SK-N-DZ (cell line): ENCODE measurements around the gene C4orf36.
"Not testable (repeated sequence)": the region's sequence is repeated elsewhere in the genome, so short reads cannot be mapped to it uniquely, and the experiment has no call there.

Experiments
- DNase-seq: peaks from one replicate; pipeline ENCODE4 v3.0.0-alpha.2; 2015; ENCODE audit warnings: low spot score

Gene C4orf36

GRCh38 chr4:86917212-86918039 is 25.2 kb upstream of the C4orf36 start:
- DNase-seq, result no peak

- DNase-seq, result no peak
Measured at GRCh38 chr4:86916392-86916791, 24.2 kb upstream of the C4orf36 start.

GRCh38 chr4:86910820-86911684 is 18.8 kb upstream of the C4orf36 start:
- no peak for DNase-seq

- DNase-seq, result no peak
Measured at GRCh38 chr4:86910369-86910768, 18.1 kb upstream of the C4orf36 start.

- no peak for DNase-seq
Measured at GRCh38 chr4:86909546-86910295, 17.5 kb upstream of the C4orf36 start.

- DNase-seq, result no peak
Measured at GRCh38 chr4:86908251-86908657, 16.0 kb upstream of the C4orf36 start.

GRCh38 chr4:86901864-86902263 is 9.6 kb upstream of the C4orf36 start:
- DNase-seq, result no peak

GRCh38 chr4:86898562-86898961 is 6.3 kb upstream of the C4orf36 start:
- DNase-seq, result no peak

GRCh38 chr4:86896596-86896995 is 4.4 kb upstream of the C4orf36 start:
- no peak for DNase-seq

GRCh38 chr4:86895692-86896488 is 3.7 kb upstream of the C4orf36 start:
- peak; percentile 74 for DNase-seq

GRCh38 chr4:86894455-86894854 is 2.2 kb upstream of the C4orf36 start:
- no peak for DNase-seq

GRCh38 chr4:86893136-86893535 is 914 bp upstream of the C4orf36 start:
- no peak for DNase-seq

- DNase-seq, result no peak
Measured at GRCh38 chr4:86892636-86892960, 376 bp upstream of the C4orf36 start.

GRCh38 chr4:86890790-86891189 is 1.4 kb downstream of the C4orf36 start:
- DNase-seq, result no peak

- no peak for DNase-seq
Measured at GRCh38 chr4:86879641-86880040, 12.6 kb downstream of the C4orf36 start.

- DNase-seq, result no peak
Measured at GRCh38 chr4:86878640-86879039, 13.6 kb downstream of the C4orf36 start.

GRCh38 chr4:86876894-86877685 is 15.1 kb downstream of the C4orf36 start:
- DNase-seq, result no peak

- not testable (repeated sequence) for DNase-seq
Measured at GRCh38 chr4:86875436-86875835, 16.8 kb downstream of the C4orf36 start.

- DNase-seq, result no peak
Measured at GRCh38 chr4:86872135-86872534, 20.1 kb downstream of the C4orf36 start.

- no peak for DNase-seq
Measured at GRCh38 chr4:86870442-86871069, 21.7 kb downstream of the C4orf36 start.
